WTC11 (cell line): ENCODE data around the gene KLF13. TPM values are rescaled to one million over a fixed set of nuclear protein-coding genes. Genes with fewer than 3 reads are reported as not detected.

Experiments
- ATAC-seq: fragments of 200-7000 bp; cut with Tn5 transposase; 2 replicates; pipeline ENCODE4 v1.10.0; 2021; ENCODE audit warnings: mild to moderate bottlenecking, moderate library complexity
- CTCF ChIA-PET: fragments of 300-600 bp; sonication (Branson Sonifier 250); formaldehyde crosslinking; loops from one replicate; lab custom pipeline; 2021; ENCODE audit warnings: antibody characterized with exemption; lab: Charles Lee
- POLR2A ChIA-PET: fragments of 350-600 bp; sonication (Branson Sonifier 250); formaldehyde crosslinking; loops from one replicate; lab custom pipeline; 2021; ENCODE audit warnings: antibody characterized with exemption; lab: Charles Lee
- DNase-seq: peaks from one replicate; pipeline ENCODE4 v3.0.0; 2021; ENCODE audit warnings: low spot score
- H3K27ac Mint-ChIP-seq: 2 replicates; pipeline ENCODE4 v1.8.0; 2021; ENCODE audit warnings: mixed read lengths
- H3K27me3 Mint-ChIP-seq: 2 replicates; pipeline ENCODE4 v1.8.0; 2021; ENCODE audit warnings: low read depth, mild to moderate bottlenecking, moderate library complexity, mixed read lengths
- H3K36me3 Mint-ChIP-seq: 2 replicates; pipeline ENCODE4 v1.8.0; 2021; ENCODE audit warnings: mixed read lengths
- H3K4me1 Mint-ChIP-seq: 2 replicates; pipeline ENCODE4 v1.8.0; 2022; ENCODE audit warnings: mixed read lengths
- H3K4me3 Mint-ChIP-seq: 2 replicates; pipeline ENCODE4 v1.8.0; 2021; ENCODE audit warnings: mild to moderate bottlenecking, moderate library complexity, mixed read lengths
- H3K9me3 Mint-ChIP-seq: 2 replicates; pipeline ENCODE4 v1.8.0; 2021; ENCODE audit warnings: mixed read lengths
- CTCF ChIP-seq: fragments of 200-600 bp; IDR thresholded peaks from 2 replicates; pipeline ENCODE4 v1.8.0; 2022; ENCODE audit warnings: antibody characterized with exemption
- ETV6 ChIP-seq: sonication (generic); formaldehyde crosslinking; IDR thresholded peaks from 2 replicates; pipeline ENCODE4 v1.8.1; 2022; ENCODE audit warnings: mild to moderate bottlenecking, missing genetic modification reagents
- GRHL2 ChIP-seq: fragments of 250-450 bp; sonication (Bioruptor Pico); IDR thresholded peaks from 2 replicates; pipeline ENCODE4 v1.8.0; 2022; ENCODE audit warnings: mild to moderate bottlenecking, moderate library complexity; ENCODE audit not compliant: insufficient replicate concordance, severe bottlenecking
- GTF2I ChIP-seq: fragments of 250-450 bp; sonication (Bioruptor Pico); conservative IDR thresholded peaks from 2 replicates; pipeline ENCODE4 v1.4.0; 2021; ENCODE audit warnings: mild to moderate bottlenecking
- HMGA2 ChIP-seq: fragments of 250-450 bp; sonication (Bioruptor Pico); IDR thresholded peaks from 2 replicates; pipeline ENCODE4 v1.4.0; 2021; ENCODE audit warnings: mild to moderate bottlenecking, moderate library complexity
- JAZF1 ChIP-seq: fragments of 250-450 bp; sonication (Bioruptor Pico); IDR thresholded peaks from 2 replicates; pipeline ENCODE4 v1.9.0; 2021; ENCODE audit warnings: moderate library complexity, mild to moderate bottlenecking, inconsistent platforms
- KAT7 ChIP-seq: sonication (generic); formaldehyde crosslinking; IDR thresholded peaks from 2 replicates; pipeline ENCODE4 v1.8.1; 2023; ENCODE audit warnings: missing genetic modification reagents, mild to moderate bottlenecking, borderline replicate concordance
- NFYB ChIP-seq: sonication (generic); formaldehyde crosslinking; conservative IDR thresholded peaks from 2 replicates; pipeline ENCODE4 v1.8.0; 2022; ENCODE audit warnings: low read depth, missing genetic modification reagents
- NR2C2 ChIP-seq: sonication (generic); formaldehyde crosslinking; IDR thresholded peaks from 2 replicates; pipeline ENCODE4 v1.8.0; 2022; ENCODE audit warnings: mild to moderate bottlenecking, missing genetic modification reagents
- OVOL2 ChIP-seq: fragments of 250-450 bp; sonication (Bioruptor Pico); IDR thresholded peaks from 2 replicates; pipeline ENCODE4 v1.9.0; 2021; ENCODE audit warnings: mild to moderate bottlenecking, borderline replicate concordance
- RELA ChIP-seq: sonication (generic); formaldehyde crosslinking; IDR thresholded peaks from 2 replicates; pipeline ENCODE4 v1.8.1; 2022; ENCODE audit warnings: missing genetic modification reagents, mild to moderate bottlenecking, borderline replicate concordance
- RORB ChIP-seq: fragments of 250-450 bp; sonication (Bioruptor Pico); IDR thresholded peaks from 2 replicates; pipeline ENCODE4 v1.9.0; 2021; ENCODE audit warnings: mild to moderate bottlenecking
- SMAD3 ChIP-seq: sonication (generic); formaldehyde crosslinking; IDR thresholded peaks from 2 replicates; pipeline ENCODE4 v1.8.0; 2022; ENCODE audit warnings: missing genetic modification reagents, mild to moderate bottlenecking, borderline replicate concordance
- SP1 ChIP-seq: sonication (generic); formaldehyde crosslinking; conservative IDR thresholded peaks from 2 replicates; pipeline ENCODE4 v1.8.1; 2022; ENCODE audit warnings: missing genetic modification reagents
- TEAD4 ChIP-seq: sonication (generic); formaldehyde crosslinking; IDR thresholded peaks from 2 replicates; pipeline ENCODE4 v1.8.0; 2022; ENCODE audit warnings: mild to moderate bottlenecking, missing genetic modification reagents
- TP53 ChIP-seq: sonication (generic); formaldehyde crosslinking; IDR thresholded peaks from 2 replicates; pipeline ENCODE4 v1.8.1; 2023; ENCODE audit warnings: mild to moderate bottlenecking, missing genetic modification reagents
- ZBTB21 ChIP-seq: sonication (generic); formaldehyde crosslinking; IDR thresholded peaks from 2 replicates; pipeline ENCODE4 v1.8.1; 2023; ENCODE audit warnings: mild to moderate bottlenecking, missing genetic modification reagents, borderline replicate concordance
- ZNF232 ChIP-seq: sonication (generic); formaldehyde crosslinking; IDR thresholded peaks from 2 replicates; pipeline ENCODE4 v1.8.0; 2022; ENCODE audit warnings: mild to moderate bottlenecking, missing genetic modification reagents
- ZNF263 ChIP-seq: sonication (generic); formaldehyde crosslinking; IDR thresholded peaks from 2 replicates; pipeline ENCODE4 v1.8.1; 2022; ENCODE audit warnings: low read depth, mild to moderate bottlenecking, moderate library complexity, missing genetic modification reagents
- ZNF671 ChIP-seq: fragments of 250-450 bp; sonication (Bioruptor Pico); IDR thresholded peaks from 2 replicates; pipeline ENCODE4 v1.8.0; 2021; ENCODE audit warnings: mild to moderate bottlenecking
- total RNA-seq: library from RNA; stranded (reverse); gene quantifications from 3 replicates; pipeline ENCODE4 v1.2.3, GENCODE V29; 2021
- TF ChIP-seq, protein P1 (sequence below): sonication (generic); formaldehyde crosslinking; IDR thresholded peaks from 2 replicates; pipeline ENCODE4 v1.8.0; 2023; ENCODE audit warnings: mild to moderate bottlenecking, missing genetic modification reagents
- TF ChIP-seq, protein P2 (sequence below): sonication (generic); formaldehyde crosslinking; IDR thresholded peaks from 2 replicates; pipeline ENCODE4 v1.8.1; 2022; ENCODE audit warnings: missing genetic modification reagents, borderline replicate concordance
- TF ChIP-seq, protein P3 (sequence below): sonication (generic); formaldehyde crosslinking; IDR thresholded peaks from 2 replicates; pipeline ENCODE4 v1.8.0; 2023; ENCODE audit warnings: missing genetic modification reagents

KLF13 gene
- total RNA-seq, 1 experiment from 2014 or later: 38.1 TPM

DNA sequence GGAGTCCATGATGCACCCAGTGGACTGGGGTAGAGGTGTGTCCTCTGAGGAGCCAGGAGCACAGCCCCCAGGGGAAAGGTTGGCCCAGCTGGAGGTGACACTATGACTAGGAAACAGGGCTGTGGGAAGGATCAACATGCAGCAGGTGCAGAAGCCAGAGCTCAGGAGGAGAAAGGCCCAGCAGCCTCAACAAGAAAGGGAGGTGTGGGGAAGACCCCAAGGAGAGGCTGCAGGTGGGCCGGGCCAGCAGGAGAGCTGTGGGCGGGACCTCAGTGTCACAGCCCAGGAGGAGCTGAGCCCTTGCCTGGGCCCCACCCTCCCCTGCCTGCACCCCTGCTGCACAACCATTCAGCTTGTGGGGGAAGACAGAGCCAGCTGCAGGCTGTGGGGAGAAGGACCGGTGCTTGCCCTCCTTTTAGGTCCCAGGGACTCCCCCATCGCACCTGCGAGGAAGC is 18.4 kb upstream of the KLF13 start:
- ChIA-PET POLR2A (interaction anchor here (1.3 kb wide), 1 partner anchor 18 kb away, joined by 7 read pairs; the partner anchor contains the start of gene KLF13), CTCF (interaction anchor here (0.9 to 2.9 kb wide), 7 partner anchors 9 to 127 kb away, joined by 3 to 11 read pairs (median 4); partner anchors contain the start of gene KLF13)
- ATAC-seq: no peak

GRCh38 chr15:31309893-31310606 is 16.6 kb upstream of the KLF13 start:
- H3K36me3 Mint-ChIP-seq: no peaks in the 10 kb centered on the region
- DNase-seq (no peak), ATAC-seq (no peak)
- peaks cover 4% of the 10 kb centered on the region; the same call in 1 of the 2 replicates for H3K9me3 Mint-ChIP-seq
- H3K4me1 Mint-ChIP-seq: peaks cover 50% of the 10 kb centered on the region
- CTCF ChIA-PET: interaction anchor here (0.6 to 2.3 kb wide), 3 partner anchors 52 to 125 kb away, joined by 3 to 9 read pairs (median 4); no protein-coding TSS in a partner anchor
- no peak overlapping the region for H3K27ac Mint-ChIP-seq
- POLR2A ChIA-PET: no interaction called here
- TF ChIP-seq, protein P1, sequence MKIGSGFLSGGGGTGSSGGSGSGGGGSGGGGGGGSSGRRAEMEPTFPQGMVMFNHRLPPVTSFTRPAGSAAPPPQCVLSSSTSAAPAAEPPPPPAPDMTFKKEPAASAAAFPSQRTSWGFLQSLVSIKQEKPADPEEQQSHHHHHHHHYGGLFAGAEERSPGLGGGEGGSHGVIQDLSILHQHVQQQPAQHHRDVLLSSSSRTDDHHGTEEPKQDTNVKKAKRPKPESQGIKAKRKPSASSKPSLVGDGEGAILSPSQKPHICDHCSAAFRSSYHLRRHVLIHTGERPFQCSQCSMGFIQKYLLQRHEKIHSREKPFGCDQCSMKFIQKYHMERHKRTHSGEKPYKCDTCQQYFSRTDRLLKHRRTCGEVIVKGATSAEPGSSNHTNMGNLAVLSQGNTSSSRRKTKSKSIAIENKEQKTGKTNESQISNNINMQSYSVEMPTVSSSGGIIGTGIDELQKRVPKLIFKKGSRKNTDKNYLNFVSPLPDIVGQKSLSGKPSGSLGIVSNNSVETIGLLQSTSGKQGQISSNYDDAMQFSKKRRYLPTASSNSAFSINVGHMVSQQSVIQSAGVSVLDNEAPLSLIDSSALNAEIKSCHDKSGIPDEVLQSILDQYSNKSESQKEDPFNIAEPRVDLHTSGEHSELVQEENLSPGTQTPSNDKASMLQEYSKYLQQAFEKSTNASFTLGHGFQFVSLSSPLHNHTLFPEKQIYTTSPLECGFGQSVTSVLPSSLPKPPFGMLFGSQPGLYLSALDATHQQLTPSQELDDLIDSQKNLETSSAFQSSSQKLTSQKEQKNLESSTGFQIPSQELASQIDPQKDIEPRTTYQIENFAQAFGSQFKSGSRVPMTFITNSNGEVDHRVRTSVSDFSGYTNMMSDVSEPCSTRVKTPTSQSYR (CRISPR knock-in tag): no peak
- TF ChIP-seq ETV6 (CRISPR knock-in tag) (no peak), ZBTB21 (CRISPR knock-in tag) (no peak), ZNF671 (CRISPR knock-in tag) (no peak), RELA (CRISPR knock-in tag) (no peak), GTF2I (CRISPR knock-in tag) (no peak), HMGA2 (CRISPR knock-in tag) (no peak), JAZF1 (CRISPR knock-in tag) (no peak), TEAD4 (CRISPR knock-in tag) (no peak), ZNF263 (no peak), SMAD3 (CRISPR knock-in tag) (no peak), NFYB (CRISPR knock-in tag) (no peak), CTCF (no peak), TP53 (CRISPR knock-in tag) (no peak), GRHL2 (CRISPR knock-in tag) (no peak), OVOL2 (CRISPR knock-in tag) (no peak), SP1 (no peak)
- TF ChIP-seq, protein P2, sequence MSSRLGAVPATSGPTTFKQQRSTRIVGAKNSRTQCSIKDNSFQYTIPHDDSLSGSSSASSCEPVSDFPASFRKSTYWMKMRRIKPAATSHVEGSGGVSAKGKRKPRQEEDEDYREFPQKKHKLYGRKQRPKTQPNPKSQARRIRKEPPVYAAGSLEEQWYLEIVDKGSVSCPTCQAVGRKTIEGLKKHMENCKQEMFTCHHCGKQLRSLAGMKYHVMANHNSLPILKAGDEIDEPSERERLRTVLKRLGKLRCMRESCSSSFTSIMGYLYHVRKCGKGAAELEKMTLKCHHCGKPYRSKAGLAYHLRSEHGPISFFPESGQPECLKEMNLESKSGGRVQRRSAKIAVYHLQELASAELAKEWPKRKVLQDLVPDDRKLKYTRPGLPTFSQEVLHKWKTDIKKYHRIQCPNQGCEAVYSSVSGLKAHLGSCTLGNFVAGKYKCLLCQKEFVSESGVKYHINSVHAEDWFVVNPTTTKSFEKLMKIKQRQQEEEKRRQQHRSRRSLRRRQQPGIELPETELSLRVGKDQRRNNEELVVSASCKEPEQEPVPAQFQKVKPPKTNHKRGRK (CRISPR knock-in tag): no peak
- no peak overlapping the region for H3K4me3 Mint-ChIP-seq
- peaks cover 3% of the 10 kb centered on the region; the same call in 1 of the 2 replicates for H3K27me3 Mint-ChIP-seq

More for the DNA sequence above, 18.4 kb upstream of the KLF13 start:
- Mint-ChIP-seq H3K4me1 (peaks cover 60% of the 10 kb centered on the region), H3K36me3 (no peaks in the 10 kb centered on the region), H3K27ac (peak overlapping the region; percentile 74; the same call in 1 of the 2 replicates), H3K4me3 (peak overlapping the region; percentile 20), H3K9me3 (peaks cover 3% of the 10 kb centered on the region; the same call in 1 of the 2 replicates), H3K27me3 (peaks cover 5% of the 10 kb centered on the region)
- no peak for TF ChIP-seq KAT7 (CRISPR knock-in tag)
- no peak for TF ChIP-seq RORB (CRISPR knock-in tag)
- TF ChIP-seq, protein P3, sequence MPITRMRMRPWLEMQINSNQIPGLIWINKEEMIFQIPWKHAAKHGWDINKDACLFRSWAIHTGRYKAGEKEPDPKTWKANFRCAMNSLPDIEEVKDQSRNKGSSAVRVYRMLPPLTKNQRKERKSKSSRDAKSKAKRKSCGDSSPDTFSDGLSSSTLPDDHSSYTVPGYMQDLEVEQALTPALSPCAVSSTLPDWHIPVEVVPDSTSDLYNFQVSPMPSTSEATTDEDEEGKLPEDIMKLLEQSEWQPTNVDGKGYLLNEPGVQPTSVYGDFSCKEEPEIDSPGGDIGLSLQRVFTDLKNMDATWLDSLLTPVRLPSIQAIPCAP (CRISPR knock-in tag): no peak
- TF ChIP-seq ZNF232: no peak
- no peak for TF ChIP-seq NR2C2 (CRISPR knock-in tag)
- TF ChIP-seq TP53 (CRISPR knock-in tag): no peak
- TF ChIP-seq ZNF671 (CRISPR knock-in tag): no peak
- TF ChIP-seq SP1: no peak
- DNase-seq: peak; percentile 43
